HCT116 (cell line): Measurements from ENCODE around the gene BYSL. TPM values are rescaled to one million over a fixed set of nuclear protein-coding genes. Genes with fewer than 3 reads are reported as not detected.

Source experiments
- ATAC-seq: fragments of 200-7000 bp; cut with Tn5 transposase; 2 replicates; pipeline ENCODE4 v1.9.1; 2020; ENCODE audit warnings: mild to moderate bottlenecking, moderate library complexity
- BruUV-seq: library from RNA; stranded (reverse); fragments of 400-500 nt; replicated peaks from 2 replicates; lab custom pipeline; 2021; lab: Mats Ljungman, UMichigan
- CTCF ChIA-PET: fragments of 300-600 bp; sonication (Branson Sonifier 250); formaldehyde crosslinking; loops from one replicate; lab custom pipeline; 2021; ENCODE audit warnings: antibody characterized with exemption; lab: Charles Lee
- POLR2A ChIA-PET: fragments of 300-600, 350-600 bp; sonication (Branson Sonifier 250); formaldehyde crosslinking; loops from one replicate; lab custom pipeline; 2021; ENCODE audit warnings: antibody characterized with exemption; lab: Charles Lee
- RAD21 ChIA-PET, 2 experiments: fragments of 300-600 bp; sonication (Branson Sonifier 250); formaldehyde crosslinking; loops; one replicate each; lab custom pipeline; 2023; ENCODE audit warnings: low total read pairs in 2 of 2; ENCODE audit not compliant: uncharacterized antibody in 2 of 2, unreplicated experiment in 2 of 2, low non-redundant PET in 1 of 2; lab: Charles Lee
- DNase-seq: peaks from one replicate; pipeline ENCODE4 v3.0.0-alpha.2; 2010; ENCODE audit warnings: low read depth, low spot score
- H2AFZ ChIP-seq: fragments of 200-600 bp; shearing (Covaris generic), sonication (generic); 2 replicates; pipeline ENCODE4 v1.6.1; 2017; ENCODE audit warnings: low read depth, mixed run types, mixed read lengths, antibody characterized with exemption, low read length; ENCODE audit not compliant: poor library complexity, severe bottlenecking
- H3K27ac ChIP-seq: 2 replicates; pipeline ENCODE4 v1.5.1; 2012; ENCODE audit warnings: low read depth, low read length
- H3K27me3 ChIP-seq: fragments of 200-600 bp; sonication (generic); 2 replicates; pipeline ENCODE4 v1.6.1; 2016; ENCODE audit warnings: mixed run types, low read length, mixed read lengths; ENCODE audit not compliant: insufficient read depth
- H3K36me3 ChIP-seq, 2 experiments: fragments of 200-500 bp in 1 of 2; fragments of 200-600 bp in 1 of 2; sonication (Bioruptor generic) in 1 of 2; sonication (generic) in 1 of 2; 2 replicates each; pipeline versions ENCODE4 v1.5.1 to v1.6.1; 2014 to 2016; ENCODE audit warnings: low read length in 2 of 2, inconsistent platforms in 1 of 2, mixed read lengths in 1 of 2, mixed run types in 1 of 2; ENCODE audit not compliant: insufficient read depth in 2 of 2, control insufficient read depth in 1 of 2
- H3K4me1 ChIP-seq, 2 experiments: fragments of 200-600 bp in 1 of 2; sonication (generic) in 1 of 2; 2 replicates each; pipeline versions ENCODE4 v1.5.1 to v1.6.1; 2012 to 2017; ENCODE audit warnings: low read length in 2 of 2, inconsistent platforms in 1 of 2, mild to moderate bottlenecking in 1 of 2, mixed read lengths in 1 of 2, mixed run types in 1 of 2, moderate library complexity in 1 of 2; ENCODE audit not compliant: insufficient read depth in 2 of 2, control insufficient read depth in 1 of 2
- H3K4me2 ChIP-seq: fragments of 200-600 bp; sonication (generic); 2 replicates; pipeline ENCODE4 v1.6.1; 2017; ENCODE audit warnings: mixed run types, low read length, mixed read lengths
- H3K4me3 ChIP-seq, 2 experiments: fragments of 200-600 bp in 1 of 2; sonication (generic) in 1 of 2; replicated peaks in 1 of 2; 2 replicates each; pipeline ENCODE4 v1.5.1; 2011 to 2016; ENCODE audit warnings: low read length in 2 of 2, control low read depth in 1 of 2, low read depth in 1 of 2, mild to moderate bottlenecking in 1 of 2, mixed read lengths in 1 of 2, mixed run types in 1 of 2
- H3K79me2 ChIP-seq: fragments of 200-600 bp; sonication (generic); 2 replicates; pipeline ENCODE4 v1.6.1; 2017; ENCODE audit warnings: mild to moderate bottlenecking, mixed run types, low read length, moderate library complexity, mixed read lengths; ENCODE audit not compliant: insufficient read depth
- H3K9ac ChIP-seq: fragments of 200-600 bp; sonication (generic); 2 replicates; pipeline ENCODE4 v1.6.1; 2016; ENCODE audit warnings: low read length, mixed read lengths
- H3K9me2 ChIP-seq: fragments of 200-600 bp; sonication (generic), shearing (Covaris generic); 2 replicates; pipeline ENCODE4 v1.6.1; 2017; ENCODE audit warnings: mixed run types, mild to moderate bottlenecking, moderate library complexity; ENCODE audit not compliant: insufficient read depth
- H3K9me3 ChIP-seq, 2 experiments: fragments of 200-500 bp in 1 of 2; fragments of 200-600 bp in 1 of 2; sonication (Bioruptor generic) in 1 of 2; sonication (generic) in 1 of 2; 2 replicates each; pipeline ENCODE4 v1.6.1; 2014 to 2017; ENCODE audit warnings: low read length in 2 of 2, mixed read lengths in 2 of 2, inconsistent platforms in 1 of 2, low read depth in 1 of 2, mild to moderate bottlenecking in 1 of 2, mixed run types in 1 of 2, moderate library complexity in 1 of 2; ENCODE audit not compliant: control insufficient read depth in 1 of 2, insufficient read depth in 1 of 2
- H4K20me1 ChIP-seq: fragments of 200-600 bp; sonication (generic), shearing (Covaris generic); 2 replicates; pipeline ENCODE4 v1.6.1; 2017; ENCODE audit warnings: mixed run types, mild to moderate bottlenecking, moderate library complexity; ENCODE audit not compliant: insufficient read depth
- ATF3 ChIP-seq: IDR thresholded peaks from 2 replicates; pipeline ENCODE4 v1.6.1; 2012
- CBX3 ChIP-seq: IDR thresholded peaks from 2 replicates; pipeline ENCODE4 v1.6.1; 2012; ENCODE audit warnings: low read depth
- CEBPB ChIP-seq: IDR thresholded peaks from 2 replicates; pipeline ENCODE4 v1.6.1; 2012; ENCODE audit warnings: low read depth
- CTCF ChIP-seq, 3 experiments: fragments of 200-600 bp in 1 of 3; sonication (generic) in 1 of 3; IDR thresholded peaks in 2 of 3; conservative IDR thresholded peaks in 1 of 3; 2 replicates each; pipeline ENCODE4 v1.5.1; 2012 to 2017; ENCODE audit warnings: low read depth in 2 of 3, low read length in 2 of 3, antibody characterized with exemption in 1 of 3, borderline replicate concordance in 1 of 3, control low read depth in 1 of 3, mild to moderate bottlenecking in 1 of 3, mixed read lengths in 1 of 3, mixed run types in 1 of 3, moderate library complexity in 1 of 3; ENCODE audit not compliant: insufficient read depth in 1 of 3
- ELF1 ChIP-seq: IDR thresholded peaks from 2 replicates; pipeline ENCODE4 v1.6.1; 2012; ENCODE audit warnings: low read depth, borderline replicate concordance
- EZH2 ChIP-seq: fragments of 200-600 bp; sonication (generic); IDR thresholded peaks from 2 replicates; pipeline ENCODE4 v1.6.1; 2017; ENCODE audit warnings: antibody characterized with exemption, mixed run types
- FOSL1 ChIP-seq: IDR thresholded peaks from 2 replicates; pipeline ENCODE4 v1.6.1; 2012; ENCODE audit warnings: low read depth
- JUND ChIP-seq: IDR thresholded peaks from 2 replicates; pipeline ENCODE4 v1.6.1; 2012
- MAX ChIP-seq: IDR thresholded peaks from 2 replicates; pipeline ENCODE4 v1.6.1; 2012
- POLR2AphosphoS5 ChIP-seq: IDR thresholded peaks from 2 replicates; pipeline ENCODE4 v1.6.1; 2011; ENCODE audit warnings: mild to moderate bottlenecking, low read depth, low read length, moderate library complexity
- REST ChIP-seq: IDR thresholded peaks from 2 replicates; pipeline ENCODE4 v1.6.1; 2012; ENCODE audit warnings: low read depth
- SP1 ChIP-seq: IDR thresholded peaks from 2 replicates; pipeline ENCODE4 v1.6.1; 2012; ENCODE audit warnings: low read depth
- SRF ChIP-seq: IDR thresholded peaks from 2 replicates; pipeline ENCODE4 v1.6.1; 2012; ENCODE audit warnings: low read depth
- YY1 ChIP-seq: IDR thresholded peaks from 2 replicates; pipeline ENCODE4 v1.6.1; 2011; ENCODE audit warnings: low read length, low read depth, moderate library complexity, mild to moderate bottlenecking; ENCODE audit not compliant: insufficient replicate concordance; ENCODE audit errors: extremely low read depth
- ZFX ChIP-seq: fragments of 450-650 bp; IDR thresholded peaks from 2 replicates; pipeline ENCODE4 v1.6.1; 2017
- ZNF274 ChIP-seq: fragments of 200-500 bp; sonication (Bioruptor generic); IDR thresholded peaks from 2 replicates; pipeline ENCODE4 v1.6.1; 2014; ENCODE audit warnings: mild to moderate bottlenecking, low read depth, low read length, inconsistent platforms
- intact Hi-C: fragments of 100-400 bp; cut with micrococcal nuclease; formaldehyde crosslinking; loops from 2 replicates; pipeline ENCODE4 v1.10.0; 2022
- total RNA-seq: library from RNA; stranded (reverse); gene quantifications from one replicate; pipeline ENCODE4 v1.2.1, GENCODE V29; 2021; ENCODE audit not compliant: unreplicated experiment

Gene BYSL
- total RNA-seq, 1 experiment from 2014 or later = 55.7 TPM

DNA sequence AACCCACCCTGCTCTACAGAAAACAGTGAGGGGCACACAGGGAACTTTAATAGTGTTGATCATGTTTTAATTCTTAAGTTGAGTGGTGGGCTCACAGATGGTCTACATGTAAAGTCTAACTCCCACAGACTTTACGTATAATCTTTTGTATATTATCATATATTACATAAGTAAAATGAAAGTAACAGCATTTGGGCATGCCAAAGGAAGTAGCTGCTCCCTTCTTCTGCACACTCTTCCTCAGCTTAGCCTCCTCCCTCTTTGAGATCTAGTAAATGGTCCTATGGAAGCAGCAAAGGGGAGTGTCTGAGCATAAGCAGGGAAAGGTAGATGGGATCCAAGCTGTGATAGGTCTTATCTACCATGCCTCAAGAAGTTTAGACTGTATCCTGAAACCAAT is 11.6 kb upstream of the BYSL start:
- intact Hi-C loops = no loop called here
- CTCF ChIA-PET = interaction anchor here (1.6 kb wide), 1 partner anchor 11 kb away, joined by 9 read pairs; the partner anchor contains the start of genes BYSL and MED20
- RAD21 ChIA-PET = no interaction called here
- Histone ChIP-seq H3K9me2 (no peaks in the 10 kb centered on the region), H3K27ac (no peak overlapping the region), H3K9me3 (no peaks in the 10 kb centered on the region), H3K27me3 (no peaks in the 10 kb centered on the region)
- no peak for TF ChIP-seq SP1
- no peak for TF ChIP-seq CEBPB
- TF ChIP-seq MAX = no peak
- no peak for TF ChIP-seq YY1
- no peak for TF ChIP-seq ZFX
- no peak for TF ChIP-seq FOSL1
- TF ChIP-seq ATF3 = no peak
- no peak for TF ChIP-seq EZH2
- no peak for TF ChIP-seq POLR2AphosphoS5
- no peak for TF ChIP-seq REST
- TF ChIP-seq CBX3 = no peak
- TF ChIP-seq JUND = no peak
- no peak for TF ChIP-seq CTCF (IDR thresholded peaks at IDR 0.05 in 2 of 3, conservative IDR thresholded peaks at IDR 0.05 in 1 of 3; ENCODE audit: borderline replicate concordance in 1 of 3, insufficient read depth in 1 of 3, low read depth in 2 of 3, low read length in 2 of 3)
- TF ChIP-seq ZNF274 = no peak
- TF ChIP-seq ELF1 = no peak
- no peak for TF ChIP-seq SRF
- TF ChIP-seq, all 23 proteins: peak for 0
- Histone ChIP-seq H3K79me2 (peaks cover 26% of the 10 kb centered on the region), H3K4me2 (no peak overlapping the region), H3K36me3 (peaks cover 24 to 31% of the 10 kb centered on the region in 2 experiments; a peak in 3 of 4 replicates), H3K9ac (no peak overlapping the region), H2AFZ (no peak overlapping the region), H3K4me1 (no peaks in the 10 kb centered on the region), H3K4me3 (no peak overlapping the region), H4K20me1 (no peaks in the 10 kb centered on the region)
- ATAC-seq (no peak), DNase-seq (no peak)
- POLR2A ChIA-PET = no interaction called here
- no TSS peak for BruUV-seq
